PC-9 (cell line): ENCODE data around the gene TEDDM1. TPM values are rescaled to one million over a fixed set of nuclear protein-coding genes. Genes with fewer than 3 reads are reported as not detected.

ENCODE experiments used
- BruUV-seq: library from RNA; stranded (reverse); fragments of 400-500 nt; replicated peaks from 2 replicates; lab custom pipeline; 2021; lab: Mats Ljungman, UMichigan
- CTCF ChIA-PET: fragments of 300-600 bp; sonication (Branson Sonifier 250); formaldehyde crosslinking; loops from one replicate; lab custom pipeline; 2022; ENCODE audit warnings: antibody characterized with exemption; lab: Charles Lee
- POLR2A ChIA-PET: fragments of 300-600 bp; sonication (Branson Sonifier 250); formaldehyde crosslinking; loops from one replicate; lab custom pipeline; 2022; ENCODE audit warnings: antibody characterized with exemption; ENCODE audit not compliant: unreplicated experiment; lab: Charles Lee
- DNase-seq, 2 experiments: peaks; one replicate each; pipeline versions ENCODE4 v3.0.0 to v3.0.0-alpha.2; 2015 to 2022; ENCODE audit warnings: mixed read lengths in 1 of 2
- H2AFZ ChIP-seq: fragments of 200-600 bp; sonication (generic); 2 replicates; pipeline ENCODE4 v1.8.1; 2017; ENCODE audit warnings: antibody characterized with exemption
- H3F3A ChIP-seq: fragments of 200-600 bp; sonication (generic); 2 replicates; pipeline ENCODE4 v1.8.1; 2017; ENCODE audit warnings: antibody characterized with exemption, mild to moderate bottlenecking, low read depth; ENCODE audit not compliant: insufficient read depth
- H3K27ac ChIP-seq: fragments of 200-600 bp; sonication (generic); 2 replicates; pipeline ENCODE4 v1.6.1; 2016; ENCODE audit warnings: mixed run types
- H3K27me3 ChIP-seq: fragments of 200-600 bp; sonication (generic); 2 replicates; pipeline ENCODE4 v1.6.1; 2016; ENCODE audit warnings: low read depth, mixed run types; ENCODE audit not compliant: insufficient read depth
- H3K36me3 ChIP-seq: fragments of 200-600 bp; sonication (generic); 2 replicates; pipeline ENCODE4 v1.6.1; 2016; ENCODE audit warnings: low read depth, mixed run types
- H3K4me1 ChIP-seq: fragments of 200-600 bp; sonication (generic); replicated peaks from 2 replicates; pipeline ENCODE4 v1.6.1; 2016; ENCODE audit warnings: mixed run types; ENCODE audit not compliant: insufficient read depth
- H3K4me2 ChIP-seq: fragments of 200-600 bp; sonication (generic); 2 replicates; pipeline ENCODE4 v1.6.1; 2017; ENCODE audit warnings: mixed run types
- H3K4me3 ChIP-seq: fragments of 200-600 bp; sonication (generic); 2 replicates; pipeline ENCODE4 v1.6.1; 2016; ENCODE audit warnings: mixed run types
- H3K79me2 ChIP-seq: fragments of 200-600 bp; sonication (generic); 2 replicates; pipeline ENCODE4 v1.6.1; 2017; ENCODE audit warnings: low read depth, mixed run types
- H3K9me2 ChIP-seq: fragments of 200-600 bp; sonication (generic); 2 replicates; pipeline ENCODE4 v1.8.1; 2017; ENCODE audit warnings: mild to moderate bottlenecking; ENCODE audit not compliant: insufficient read depth
- H3K9me3 ChIP-seq: fragments of 200-600 bp; sonication (generic); 2 replicates; pipeline ENCODE4 v1.8.1; 2016; ENCODE audit warnings: low read depth; ENCODE audit not compliant: insufficient read depth
- H4K20me1 ChIP-seq: fragments of 200-600 bp; sonication (generic); 2 replicates; pipeline ENCODE4 v1.8.1; 2017; ENCODE audit not compliant: insufficient read depth
- CTCF ChIP-seq: fragments of 200-600 bp; sonication (generic); conservative IDR thresholded peaks from 2 replicates; pipeline ENCODE4 v1.6.1; 2017; ENCODE audit warnings: mixed run types, antibody characterized with exemption, mild to moderate bottlenecking, moderate library complexity
- EZH2 ChIP-seq: fragments of 200-600 bp; sonication (generic); IDR thresholded peaks from 2 replicates; pipeline ENCODE4 v1.8.0; 2017; ENCODE audit warnings: antibody characterized with exemption, low read depth
- intact Hi-C: fragments of 100-400 bp; cut with micrococcal nuclease; formaldehyde crosslinking; loops from one replicate; pipeline ENCODE4 v1.10.0; 2022; ENCODE audit not compliant: unreplicated experiment
- total RNA-seq: library from RNA; stranded (reverse); gene quantifications from 2 replicates; pipeline ENCODE4 v1.2.3, GENCODE V29; 2021

Gene TEDDM1
- total RNA-seq, 1 experiment from 2014 or later, result not detected

GRCh38 chr1:182359645-182360044 lies 40.8 kb downstream of the TEDDM1 start:
- DNase-seq, result no peak
- Histone ChIP-seq H3K9me2 (no peaks in the 10 kb centered on the region), H2AFZ (no peak overlapping the region), H3F3A (no peaks in the 10 kb centered on the region), H3K4me1 (no peaks in the 10 kb centered on the region), H3K4me3 (no peak overlapping the region), H3K27me3 (no peaks in the 10 kb centered on the region), H3K9me3 (no peaks in the 10 kb centered on the region), H3K4me2 (no peak overlapping the region), H4K20me1 (no peaks in the 10 kb centered on the region), H3K79me2 (no peaks in the 10 kb centered on the region), H3K27ac (no peak overlapping the region), H3K36me3 (no peaks in the 10 kb centered on the region)
- intact Hi-C loops, result no loop called here
- BruUV-seq, result no TSS peak
- ChIA-PET CTCF (no interaction called here), POLR2A (no interaction called here)
- no peak for TF ChIP-seq EZH2

GRCh38 chr1:182357913-182358312 lies 42.6 kb downstream of the TEDDM1 start:
- no peaks in the 10 kb centered on the region for H4K20me1 ChIP-seq
- ChIA-PET CTCF (interaction anchor here (0.6 kb wide), 1 partner anchor 274 kb away, joined by 3 read pairs; no protein-coding TSS in a partner anchor), POLR2A (no interaction called here)
- no TSS peak for BruUV-seq
- H3F3A ChIP-seq, result no peaks in the 10 kb centered on the region
- no peaks in the 10 kb centered on the region for H3K9me2 ChIP-seq
- no peaks in the 10 kb centered on the region for H3K79me2 ChIP-seq
- H3K4me3 ChIP-seq, result no peak overlapping the region
- TF ChIP-seq CTCF (no peak), EZH2 (no peak)
- H2AFZ ChIP-seq, result no peak overlapping the region
- H3K36me3 ChIP-seq, result no peaks in the 10 kb centered on the region
- H3K27me3 ChIP-seq, result no peaks in the 10 kb centered on the region
- intact Hi-C loops, result no loop called here
- no peak overlapping the region for H3K27ac ChIP-seq
- DNase-seq, result no peak
- no peaks in the 10 kb centered on the region for H3K4me1 ChIP-seq
- H3K9me3 ChIP-seq, result no peaks in the 10 kb centered on the region
- no peak overlapping the region for H3K4me2 ChIP-seq

- DNase-seq, result no peak
- intact Hi-C loops, result no loop called here
- no peaks in the 10 kb centered on the region for H3K27me3 ChIP-seq
- no peaks in the 10 kb centered on the region for H3K9me3 ChIP-seq
- no peaks in the 10 kb centered on the region for H3F3A ChIP-seq
- H3K79me2 ChIP-seq, result no peaks in the 10 kb centered on the region
- no peaks in the 10 kb centered on the region for H3K9me2 ChIP-seq
- no peaks in the 10 kb centered on the region for H3K4me1 ChIP-seq
- ChIA-PET CTCF (no interaction called here), POLR2A (no interaction called here)
- H2AFZ ChIP-seq, result no peak overlapping the region
- no peak overlapping the region for H3K4me3 ChIP-seq
- TF ChIP-seq CTCF (no peak), EZH2 (no peak)
- no peak overlapping the region for H3K27ac ChIP-seq
- no peaks in the 10 kb centered on the region for H4K20me1 ChIP-seq
- no peak overlapping the region for H3K4me2 ChIP-seq
- H3K36me3 ChIP-seq, result no peaks in the 10 kb centered on the region
- no TSS peak for BruUV-seq
These were observed 43.3 kb downstream of the TEDDM1 start for GRCh38 chr1:182357171-182357570.

- Histone ChIP-seq H3K79me2 (no peaks in the 10 kb centered on the region), H3F3A (no peaks in the 10 kb centered on the region), H3K9me3 (no peaks in the 10 kb centered on the region), H3K4me2 (no peak overlapping the region), H3K27ac (no peak overlapping the region), H4K20me1 (no peaks in the 10 kb centered on the region), H2AFZ (no peak overlapping the region), H3K4me3 (no peak overlapping the region), H3K36me3 (no peaks in the 10 kb centered on the region), H3K4me1 (no peaks in the 10 kb centered on the region), H3K9me2 (no peaks in the 10 kb centered on the region), H3K27me3 (no peaks in the 10 kb centered on the region)
- TF ChIP-seq CTCF (no peak), EZH2 (no peak)
- intact Hi-C loops, result no loop called here
- no peak for DNase-seq
- ChIA-PET POLR2A (no interaction called here), CTCF (no interaction called here)
- no TSS peak for BruUV-seq
These were observed 44.8 kb downstream of the TEDDM1 start for GRCh38 chr1:182355723-182356098.
